ENCODE data around the gene TMEM205.

DNA sequence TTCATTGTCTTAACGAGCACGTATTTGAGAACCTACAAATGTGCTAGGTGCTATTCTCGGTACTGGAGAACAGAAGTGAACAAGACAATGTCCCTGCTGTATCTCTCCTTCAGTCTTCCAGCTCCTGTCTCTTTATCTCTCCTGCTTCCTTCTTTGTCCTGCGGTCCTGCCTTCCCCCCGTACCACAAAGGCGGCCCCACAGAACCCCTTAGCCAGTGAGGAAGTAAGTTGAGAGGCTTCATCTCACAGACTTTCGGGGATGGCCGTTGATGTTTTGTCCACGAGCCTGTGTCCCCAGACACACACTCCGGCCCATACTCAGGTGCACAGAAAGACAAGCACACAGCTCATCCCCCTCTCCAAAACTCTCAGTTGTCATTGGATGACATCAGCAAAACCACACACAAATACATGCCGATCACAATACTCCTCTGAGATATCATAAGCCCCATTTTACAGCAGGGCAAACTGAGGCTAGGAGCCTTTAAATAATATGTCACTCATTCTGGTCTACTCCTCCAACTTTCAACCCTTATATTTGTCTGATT is 27.9 kb upstream of the TMEM205 start:
- TF ChIP-seq POLR2A (IDR thresholded peaks at IDR 0.05) (no peak), CTCF (IDR thresholded peaks at IDR 0.05) (no peak)

Measured in thyroid gland (tissue), 4 donors.